IMR-90 (cell line): ENCODE data around the gene GABBR1.

ENCODE experiments used
- BHLHE40 ChIP-seq: fragments of 150-350 bp; IDR thresholded peaks from 2 replicates; pipeline ENCODE4 v1.6.1; 2016; ENCODE audit warnings: mild to moderate bottlenecking, low read depth, low read length
- CEBPB ChIP-seq: IDR thresholded peaks from 2 replicates; pipeline ENCODE4 v1.6.1; 2012; ENCODE audit warnings: low read depth, low read length, improper control_type of control experiment
- FOS ChIP-seq: fragments of 150-350 bp; IDR thresholded peaks from 2 replicates; pipeline ENCODE4 v1.6.1; 2016; ENCODE audit warnings: low read depth, low read length
- MXI1 ChIP-seq: IDR thresholded peaks from 2 replicates; pipeline ENCODE4 v1.6.1; 2012; ENCODE audit warnings: low read depth, mild to moderate bottlenecking, low read length, moderate library complexity, borderline replicate concordance
- NFE2L2 ChIP-seq: fragments of 150-350 bp; IDR thresholded peaks from 2 replicates; pipeline ENCODE4 v1.6.1; 2016; ENCODE audit warnings: low read depth, mild to moderate bottlenecking, low read length
- POLR2A ChIP-seq: IDR thresholded peaks from 2 replicates; pipeline ENCODE4 v1.6.1; 2012; ENCODE audit warnings: mild to moderate bottlenecking, low read depth, low read length
- RAD21 ChIP-seq: IDR thresholded peaks from 2 replicates; pipeline ENCODE4 v1.6.1; 2012; ENCODE audit warnings: low read length, improper control_type of control experiment
- RCOR1 ChIP-seq: IDR thresholded peaks from 2 replicates; pipeline ENCODE4 v1.6.1; 2012; ENCODE audit warnings: mild to moderate bottlenecking, low read length, improper control_type of control experiment; ENCODE audit not compliant: insufficient replicate concordance
- RFX5 ChIP-seq: IDR thresholded peaks from 2 replicates; pipeline ENCODE4 v1.8.0; 2012; ENCODE audit warnings: low read depth, mild to moderate bottlenecking, low read length, moderate library complexity
- SMC3 ChIP-seq: fragments of 150-350 bp; IDR thresholded peaks from 2 replicates; pipeline ENCODE4 v1.6.1; 2016; ENCODE audit warnings: low read depth, mild to moderate bottlenecking, antibody characterized with exemption, low read length, moderate library complexity
- TF ChIP-seq, protein P1 (sequence below): conservative IDR thresholded peaks from 2 replicates; pipeline ENCODE4 v1.5.1; 2012; ENCODE audit warnings: mild to moderate bottlenecking, low read depth, low read length, improper control_type of control experiment
- TF ChIP-seq, protein P2 (sequence below): fragments of 150-350 bp; IDR thresholded peaks from 2 replicates; pipeline ENCODE4 v1.6.1; 2016; ENCODE audit warnings: low read depth, mild to moderate bottlenecking, low read length, moderate library complexity, borderline replicate concordance
- TF ChIP-seq, protein P3 (sequence below): fragments of 150-350 bp; IDR thresholded peaks from 2 replicates; pipeline ENCODE4 v1.6.1; 2017; ENCODE audit warnings: mild to moderate bottlenecking, antibody characterized with exemption, low read length, low read depth

DNA sequence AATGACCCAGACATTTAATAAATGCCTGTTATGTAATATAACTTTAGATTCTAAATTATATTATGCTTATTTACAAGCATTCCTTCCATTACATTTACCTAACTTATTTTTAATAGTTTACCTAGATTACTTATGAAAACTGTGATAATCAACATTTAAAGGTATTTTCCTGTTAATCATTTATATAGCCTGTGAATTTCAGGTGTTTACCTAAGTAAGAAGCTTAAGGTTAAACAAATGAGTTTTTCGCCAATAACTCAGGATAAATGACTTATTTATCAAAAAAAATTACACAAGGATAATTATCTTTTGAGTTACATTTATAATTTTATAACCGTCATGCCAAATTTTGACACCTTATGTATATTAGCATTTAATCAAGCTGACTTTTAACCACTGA is 108.9 kb downstream of the GABBR1 start:
- TF ChIP-seq, protein P1, sequence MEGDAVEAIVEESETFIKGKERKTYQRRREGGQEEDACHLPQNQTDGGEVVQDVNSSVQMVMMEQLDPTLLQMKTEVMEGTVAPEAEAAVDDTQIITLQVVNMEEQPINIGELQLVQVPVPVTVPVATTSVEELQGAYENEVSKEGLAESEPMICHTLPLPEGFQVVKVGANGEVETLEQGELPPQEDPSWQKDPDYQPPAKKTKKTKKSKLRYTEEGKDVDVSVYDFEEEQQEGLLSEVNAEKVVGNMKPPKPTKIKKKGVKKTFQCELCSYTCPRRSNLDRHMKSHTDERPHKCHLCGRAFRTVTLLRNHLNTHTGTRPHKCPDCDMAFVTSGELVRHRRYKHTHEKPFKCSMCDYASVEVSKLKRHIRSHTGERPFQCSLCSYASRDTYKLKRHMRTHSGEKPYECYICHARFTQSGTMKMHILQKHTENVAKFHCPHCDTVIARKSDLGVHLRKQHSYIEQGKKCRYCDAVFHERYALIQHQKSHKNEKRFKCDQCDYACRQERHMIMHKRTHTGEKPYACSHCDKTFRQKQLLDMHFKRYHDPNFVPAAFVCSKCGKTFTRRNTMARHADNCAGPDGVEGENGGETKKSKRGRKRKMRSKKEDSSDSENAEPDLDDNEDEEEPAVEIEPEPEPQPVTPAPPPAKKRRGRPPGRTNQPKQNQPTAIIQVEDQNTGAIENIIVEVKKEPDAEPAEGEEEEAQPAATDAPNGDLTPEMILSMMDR = no peak
- TF ChIP-seq POLR2A (no peak), RCOR1 (no peak), SMC3 (no peak), MXI1 (no peak), FOS (no peak), RAD21 (no peak), NFE2L2 (no peak), CEBPB (no peak), RFX5 (no peak), BHLHE40 (no peak)
- TF ChIP-seq, protein P2, sequence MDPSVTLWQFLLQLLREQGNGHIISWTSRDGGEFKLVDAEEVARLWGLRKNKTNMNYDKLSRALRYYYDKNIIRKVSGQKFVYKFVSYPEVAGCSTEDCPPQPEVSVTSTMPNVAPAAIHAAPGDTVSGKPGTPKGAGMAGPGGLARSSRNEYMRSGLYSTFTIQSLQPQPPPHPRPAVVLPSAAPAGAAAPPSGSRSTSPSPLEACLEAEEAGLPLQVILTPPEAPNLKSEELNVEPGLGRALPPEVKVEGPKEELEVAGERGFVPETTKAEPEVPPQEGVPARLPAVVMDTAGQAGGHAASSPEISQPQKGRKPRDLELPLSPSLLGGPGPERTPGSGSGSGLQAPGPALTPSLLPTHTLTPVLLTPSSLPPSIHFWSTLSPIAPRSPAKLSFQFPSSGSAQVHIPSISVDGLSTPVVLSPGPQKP = no peak
- TF ChIP-seq, protein P3, sequence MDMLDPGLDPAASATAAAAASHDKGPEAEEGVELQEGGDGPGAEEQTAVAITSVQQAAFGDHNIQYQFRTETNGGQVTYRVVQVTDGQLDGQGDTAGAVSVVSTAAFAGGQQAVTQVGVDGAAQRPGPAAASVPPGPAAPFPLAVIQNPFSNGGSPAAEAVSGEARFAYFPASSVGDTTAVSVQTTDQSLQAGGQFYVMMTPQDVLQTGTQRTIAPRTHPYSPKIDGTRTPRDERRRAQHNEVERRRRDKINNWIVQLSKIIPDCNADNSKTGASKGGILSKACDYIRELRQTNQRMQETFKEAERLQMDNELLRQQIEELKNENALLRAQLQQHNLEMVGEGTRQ = no peak
